ENCODE results near the gene ENTREP1. TPM values are rescaled to one million over a fixed set of nuclear protein-coding genes. Genes with fewer than 3 reads are reported as not detected.

ENTREP1 gene
- total and polyA plus RNA-seq, 2 experiments from 2014 or later, result 5.7 to 10.0 TPM

DNA sequence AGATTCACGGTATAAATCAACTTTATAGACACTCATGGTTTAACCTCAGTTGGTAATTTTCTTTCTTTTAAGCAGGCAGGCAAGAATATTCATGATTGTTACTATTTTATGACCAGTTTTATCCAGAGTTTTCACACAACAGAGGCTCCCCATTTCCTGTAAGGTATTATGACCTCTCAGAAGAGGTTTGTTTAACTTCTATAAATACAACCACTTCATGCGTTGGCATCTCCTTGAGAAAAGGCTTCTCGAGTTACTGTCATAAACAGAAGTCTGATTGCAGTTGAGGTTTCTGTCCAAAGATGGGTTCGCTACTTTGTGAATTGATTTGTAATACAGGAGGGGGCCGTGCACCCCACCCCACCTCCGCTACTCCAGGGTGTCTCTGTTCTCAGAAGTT is 55.3 kb downstream of the ENTREP1 start:
- Histone ChIP-seq H4K20me1 (replicated peaks; ENCODE audit: insufficient read depth) (no peaks in the 10 kb centered on the region), H3K27me3 (ENCODE audit: insufficient read depth) (no peaks in the 10 kb centered on the region), H3K9me2 (ENCODE audit: insufficient read depth) (peaks cover 3% of the 10 kb centered on the region; the same call in 1 of the 2 replicates), H3K36me3 (ENCODE audit: insufficient read depth) (0 out of 2 replicates have a peak, but pooled peaks cover 4% of the 10 kb centered on the region), H3K4me3 (no peak overlapping the region), H3K79me2 (replicated peaks; ENCODE audit: insufficient read depth) (no peaks in the 10 kb centered on the region), H3K4me2 (no peak overlapping the region), H2AFZ (no peak overlapping the region), H3K27ac (ENCODE audit: low read depth) (no peak overlapping the region), H3F3A (replicated peaks; ENCODE audit: low read depth) (no peaks in the 10 kb centered on the region), H3K4me1 (ENCODE audit: insufficient read depth) (peaks cover 8% of the 10 kb centered on the region; the same call in 1 of the 2 replicates)
- DNase-seq (ENCODE audit: low spot score) (no peak), ATAC-seq (no peak)
- H3K4me3 Mint-ChIP-seq, result no peak overlapping the region
- H3K4me1 Mint-ChIP-seq, result peaks cover 20% of the 10 kb centered on the region
- H3K27me3 Mint-ChIP-seq (ENCODE audit: insufficient read depth, low read depth, poor library complexity), result peaks cover 9% of the 10 kb centered on the region
- TF ChIP-seq ZNF331 (CRISPR knock-in tag; IDR thresholded peaks at IDR 0.05; ENCODE audit: low read depth), result no peak
- TF ChIP-seq, protein P1, sequence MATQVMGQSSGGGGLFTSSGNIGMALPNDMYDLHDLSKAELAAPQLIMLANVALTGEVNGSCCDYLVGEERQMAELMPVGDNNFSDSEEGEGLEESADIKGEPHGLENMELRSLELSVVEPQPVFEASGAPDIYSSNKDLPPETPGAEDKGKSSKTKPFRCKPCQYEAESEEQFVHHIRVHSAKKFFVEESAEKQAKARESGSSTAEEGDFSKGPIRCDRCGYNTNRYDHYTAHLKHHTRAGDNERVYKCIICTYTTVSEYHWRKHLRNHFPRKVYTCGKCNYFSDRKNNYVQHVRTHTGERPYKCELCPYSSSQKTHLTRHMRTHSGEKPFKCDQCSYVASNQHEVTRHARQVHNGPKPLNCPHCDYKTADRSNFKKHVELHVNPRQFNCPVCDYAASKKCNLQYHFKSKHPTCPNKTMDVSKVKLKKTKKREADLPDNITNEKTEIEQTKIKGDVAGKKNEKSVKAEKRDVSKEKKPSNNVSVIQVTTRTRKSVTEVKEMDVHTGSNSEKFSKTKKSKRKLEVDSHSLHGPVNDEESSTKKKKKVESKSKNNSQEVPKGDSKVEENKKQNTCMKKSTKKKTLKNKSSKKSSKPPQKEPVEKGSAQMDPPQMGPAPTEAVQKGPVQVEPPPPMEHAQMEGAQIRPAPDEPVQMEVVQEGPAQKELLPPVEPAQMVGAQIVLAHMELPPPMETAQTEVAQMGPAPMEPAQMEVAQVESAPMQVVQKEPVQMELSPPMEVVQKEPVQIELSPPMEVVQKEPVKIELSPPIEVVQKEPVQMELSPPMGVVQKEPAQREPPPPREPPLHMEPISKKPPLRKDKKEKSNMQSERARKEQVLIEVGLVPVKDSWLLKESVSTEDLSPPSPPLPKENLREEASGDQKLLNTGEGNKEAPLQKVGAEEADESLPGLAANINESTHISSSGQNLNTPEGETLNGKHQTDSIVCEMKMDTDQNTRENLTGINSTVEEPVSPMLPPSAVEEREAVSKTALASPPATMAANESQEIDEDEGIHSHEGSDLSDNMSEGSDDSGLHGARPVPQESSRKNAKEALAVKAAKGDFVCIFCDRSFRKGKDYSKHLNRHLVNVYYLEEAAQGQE (IDR thresholded peaks at IDR 0.05; ENCODE audit: unreplicated experiment), result no peak
- TF ChIP-seq EZH2phosphoT487 (IDR thresholded peaks at IDR 0.05; ENCODE audit: unreplicated experiment), result no peak
- TF ChIP-seq NANOG (IDR thresholded peaks at IDR 0.05; ENCODE audit: borderline replicate concordance), result no peak
- no peak for TF ChIP-seq STAT1 (IDR thresholded peaks at IDR 0.05; ENCODE audit: unreplicated experiment)
- no peak for TF ChIP-seq POLR2AphosphoS5 (IDR thresholded peaks at IDR 0.05; ENCODE audit: low read depth)
- H3K27ac Mint-ChIP-seq, result no peak overlapping the region
- no peaks in the 10 kb centered on the region for H3K9me3 Mint-ChIP-seq
- H3K36me3 Mint-ChIP-seq (ENCODE audit: low read depth), result no peaks in the 10 kb centered on the region; the same call in 2 of the 3 replicates

DNA sequence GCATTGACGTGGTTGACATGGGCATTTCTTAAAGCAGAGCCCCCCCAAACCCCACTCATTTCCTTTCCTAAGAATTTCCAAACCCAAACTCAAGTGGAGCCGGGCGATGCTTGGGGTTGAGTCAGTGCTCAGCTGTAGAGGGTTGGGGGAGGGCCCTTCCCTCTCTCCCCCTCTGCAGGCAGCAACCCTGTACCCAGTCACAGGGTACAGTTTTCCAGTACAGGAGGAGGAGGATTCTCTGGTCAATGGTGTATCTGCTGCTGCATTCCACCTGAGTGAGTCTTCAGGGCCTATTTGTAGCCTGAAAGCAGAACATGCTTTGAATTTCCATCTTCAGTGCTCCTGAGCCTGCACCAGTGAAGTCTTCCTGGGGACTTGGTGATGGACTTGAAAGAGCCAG is 55.8 kb downstream of the ENTREP1 start:
- Histone ChIP-seq H3F3A (replicated peaks; ENCODE audit: low read depth) (no peaks in the 10 kb centered on the region), H2AFZ (no peak overlapping the region), H3K36me3 (ENCODE audit: insufficient read depth) (0 out of 2 replicates have a peak, but pooled peaks cover 2% of the 10 kb centered on the region), H3K4me1 (ENCODE audit: insufficient read depth) (0 out of 2 replicates have a peak, but pooled peaks cover 8% of the 10 kb centered on the region), H4K20me1 (replicated peaks; ENCODE audit: insufficient read depth) (no peaks in the 10 kb centered on the region), H3K4me2 (no peak overlapping the region), H3K79me2 (replicated peaks; ENCODE audit: insufficient read depth) (no peaks in the 10 kb centered on the region), H3K9me2 (ENCODE audit: insufficient read depth) (peaks cover 3% of the 10 kb centered on the region; the same call in 1 of the 2 replicates), H3K27ac (ENCODE audit: low read depth) (no peak overlapping the region), H3K4me3 (no peak overlapping the region), H3K27me3 (ENCODE audit: insufficient read depth) (no peaks in the 10 kb centered on the region)
- Mint-ChIP-seq H3K4me1 (peaks cover 22% of the 10 kb centered on the region), H3K4me3 (no peak overlapping the region), H3K9me3 (no peaks in the 10 kb centered on the region), H3K27me3 (ENCODE audit: insufficient read depth, low read depth, poor library complexity) (peaks cover 14% of the 10 kb centered on the region), H3K27ac (no peak overlapping the region), H3K36me3 (ENCODE audit: low read depth) (no peaks in the 10 kb centered on the region; the same call in 2 of the 3 replicates)
- DNase-seq (ENCODE audit: low spot score) (no peak), ATAC-seq (no peak)
- TF ChIP-seq JUNB (IDR thresholded peaks at IDR 0.05; ENCODE audit: unreplicated experiment) (no peak), EZH2phosphoT487 (IDR thresholded peaks at IDR 0.05; ENCODE audit: unreplicated experiment) (no peak), STAT1 (IDR thresholded peaks at IDR 0.05; ENCODE audit: unreplicated experiment) (no peak), EZH2 (IDR thresholded peaks at IDR 0.05; ENCODE audit: low read depth, unreplicated experiment) (no peak), CREB1 (CRISPR knock-in tag; IDR thresholded peaks at IDR 0.05; ENCODE audit: low read depth) (no peak), NANOG (IDR thresholded peaks at IDR 0.05; ENCODE audit: borderline replicate concordance) (no peak), ZNF114 (CRISPR knock-in tag; IDR thresholded peaks at IDR 0.05) (no peak), POLR2AphosphoS5 (IDR thresholded peaks at IDR 0.05; ENCODE audit: low read depth) (no peak), ZNF331 (CRISPR knock-in tag; IDR thresholded peaks at IDR 0.05; ENCODE audit: low read depth) (no peak)
- TF ChIP-seq, protein P1 (IDR thresholded peaks at IDR 0.05; ENCODE audit: unreplicated experiment), result no peak

Measured in GM23338 (cell line).